K562 (cell line): ENCODE results near the gene DNASE2. TPM values are rescaled to one million over a fixed set of nuclear protein-coding genes. Genes with fewer than 3 reads are reported as not detected.

Source experiments
- ARHGAP35 ChIP-seq: fragments of 450-650 bp; IDR thresholded peaks from 2 replicates; pipeline ENCODE4 v1.6.1; 2018; ENCODE audit not compliant: partially characterized antibody
- CCAR2 ChIP-seq: fragments of 200-400 bp; formaldehyde crosslinking; IDR thresholded peaks from 2 replicates; pipeline ENCODE4 v1.6.1; 2017; ENCODE audit warnings: mild to moderate bottlenecking, low read depth, low read length
- CREB1 ChIP-seq, 2 experiments: sonication (generic) in 1 of 2; formaldehyde crosslinking in 1 of 2; IDR thresholded peaks; 2 replicates each; pipeline versions ENCODE4 v1.6.1 to v1.8.0; 2012 to 2022; ENCODE audit warnings: inconsistent platforms in 1 of 2, mild to moderate bottlenecking in 1 of 2, missing genetic modification reagents in 1 of 2, moderate library complexity in 1 of 2
- DEAF1 ChIP-seq: fragments of 450-650 bp; formaldehyde crosslinking; IDR thresholded peaks from 2 replicates; pipeline ENCODE4 v1.4.0; 2020; ENCODE audit warnings: mild to moderate bottlenecking, moderate library complexity
- ERF ChIP-seq: fragments of 450-650 bp; formaldehyde crosslinking; IDR thresholded peaks from 2 replicates; pipeline ENCODE4 v1.4.0; 2020; ENCODE audit warnings: mild to moderate bottlenecking, mixed read lengths
- ETV5 ChIP-seq: sonication (generic); formaldehyde crosslinking; IDR thresholded peaks from 2 replicates; pipeline ENCODE4 v1.4.0; 2020; ENCODE audit warnings: low read depth, mild to moderate bottlenecking, missing genetic modification reagents
- NCOA1 ChIP-seq: fragments of 450-650 bp; IDR thresholded peaks from 2 replicates; pipeline ENCODE4 v1.6.1; 2016; ENCODE audit warnings: low read depth
- NEUROD1 ChIP-seq: fragments of 150-350 bp; IDR thresholded peaks from 2 replicates; pipeline ENCODE4 v1.6.1; 2014; ENCODE audit warnings: borderline replicate concordance, low read length, low read depth; ENCODE audit not compliant: partially characterized antibody
- PYGO2 ChIP-seq: fragments of 450-650 bp; IDR thresholded peaks from 2 replicates; pipeline ENCODE4 v1.6.1; 2016; ENCODE audit warnings: mild to moderate bottlenecking, missing genetic modification characterization, moderate library complexity, missing compliant biosample characterization
- RBFOX2 ChIP-seq: fragments of 200-400 bp; formaldehyde crosslinking; IDR thresholded peaks from 2 replicates; pipeline ENCODE4 v1.6.1; 2017; ENCODE audit warnings: low read depth, mild to moderate bottlenecking, low read length, moderate library complexity
- RBM39 ChIP-seq: fragments of 200-400 bp; formaldehyde crosslinking; optimal IDR thresholded peaks from 2 replicates; pipeline ENCODE3; 2018; ENCODE audit warnings: low read depth, low read length
- RCOR1 ChIP-seq, 2 experiments: IDR thresholded peaks; 2 replicates each; pipeline ENCODE4 v1.6.1; 2012; ENCODE audit warnings: low read depth in 2 of 2, low read length in 2 of 2, borderline replicate concordance in 1 of 2, improper control_type of control experiment in 1 of 2
- SIN3B ChIP-seq: fragments of 450-650 bp; IDR thresholded peaks from 2 replicates; pipeline ENCODE4 v1.6.1; 2017; ENCODE audit warnings: low read depth, mild to moderate bottlenecking, moderate library complexity
- SIX5 ChIP-seq, 2 experiments: IDR thresholded peaks; 2 replicates each; pipeline ENCODE4 v1.6.1; 2011; ENCODE audit warnings: low read length in 2 of 2, borderline replicate concordance in 1 of 2, low read depth in 1 of 2, mild to moderate bottlenecking in 1 of 2, moderate library complexity in 1 of 2; ENCODE audit not compliant: insufficient read depth in 1 of 2
- SMAD4 ChIP-seq: fragments of 250-450 bp; sonication (Bioruptor Pico); conservative IDR thresholded peaks from 2 replicates; pipeline ENCODE4 v1.8.0; 2021; ENCODE audit warnings: inconsistent platforms, mild to moderate bottlenecking, moderate library complexity
- SMC3 ChIP-seq: conservative IDR thresholded peaks from 2 replicates; pipeline ENCODE4 v1.6.1; 2011; ENCODE audit warnings: low read depth, low read length, improper control_type of control experiment; ENCODE audit not compliant: insufficient read depth
- SNRNP70 ChIP-seq: fragments of 200-400 bp; formaldehyde crosslinking; optimal IDR thresholded peaks from 2 replicates; pipeline ENCODE3; 2017; ENCODE audit warnings: low read depth, low read length
- TEAD4 ChIP-seq, 2 experiments: sonication (generic) in 1 of 2; formaldehyde crosslinking in 1 of 2; IDR thresholded peaks; 2 replicates each; pipeline versions ENCODE4 v1.6.1 to v1.8.0; 2012 to 2022; ENCODE audit warnings: borderline replicate concordance in 1 of 2, inconsistent platforms in 1 of 2, low read length in 1 of 2, mild to moderate bottlenecking in 1 of 2, missing genetic modification reagents in 1 of 2
- U2AF1 ChIP-seq: fragments of 200-400 bp; formaldehyde crosslinking; optimal IDR thresholded peaks from 2 replicates; pipeline ENCODE3; 2017; ENCODE audit warnings: mild to moderate bottlenecking, low read depth, low read length, moderate library complexity
- ZNF133 ChIP-seq: fragments of 250-450 bp; sonication (Bioruptor Pico); IDR thresholded peaks from 2 replicates; pipeline ENCODE4 v1.4.0; 2020; ENCODE audit warnings: mild to moderate bottlenecking
- ZNF23 ChIP-seq: fragments of 250-450 bp; sonication (Bioruptor Pico); IDR thresholded peaks from 2 replicates; pipeline ENCODE4 v1.4.0; 2020; ENCODE audit warnings: mild to moderate bottlenecking
- polyA plus RNA-seq, 8 experiments: library from polyadenylated mRNA; depleted of rRNA in 4 of 8; stranded (reverse) in 5 of 8; unstranded in 3 of 8; fragments of >200 nt; fragmentation: Nextera tagmentation in 2 of 8; fragmentation: Illumina TruSeq in 1 of 8; extraction: Ambion mirVana in 2 of 8; extraction: Trizol in 1 of 8; gene quantifications; 2 replicates each; pipeline versions ENCODE4 v1.2.1 to v1.2.3, GENCODE V29; 2011 to 2014; ENCODE audit warnings: inconsistent platforms in 1 of 8, missing spikeins in 1 of 8
- total RNA-seq, 7 experiments: library from RNA; depleted of rRNA in 6 of 7; stranded (reverse); fragments of >200 nt in 6 of 7; fragmentation: Illumina TruSeq in 2 of 7; extraction: Trizol in 2 of 7; gene quantifications; 2 replicates each; pipeline versions ENCODE4 v1.2.1 to v1.2.3, GENCODE V29; 2011 to 2021; ENCODE audit warnings: low replicate concordance in 1 of 7
- TF ChIP-seq, protein P1 (sequence below), 2 experiments: fragments of 450-650 bp in 1 of 2; IDR thresholded peaks; 2 replicates each; pipeline ENCODE4 v1.6.1; 2011 to 2017; ENCODE audit warnings: low read depth in 2 of 2, antibody characterized with exemption in 1 of 2, borderline replicate concordance in 1 of 2, low read length in 1 of 2, mild to moderate bottlenecking in 1 of 2, mixed read lengths in 1 of 2; ENCODE audit not compliant: control insufficient read depth in 1 of 2

The DNASE2 gene
- total and polyA plus RNA-seq, 9 of the 15 experiments (the other 6 are each of a cell fraction or from before 2014, with no cell fraction given): 4.4 to 27.0 (median 20.2) TPM

- TF ChIP-seq, protein P1, sequence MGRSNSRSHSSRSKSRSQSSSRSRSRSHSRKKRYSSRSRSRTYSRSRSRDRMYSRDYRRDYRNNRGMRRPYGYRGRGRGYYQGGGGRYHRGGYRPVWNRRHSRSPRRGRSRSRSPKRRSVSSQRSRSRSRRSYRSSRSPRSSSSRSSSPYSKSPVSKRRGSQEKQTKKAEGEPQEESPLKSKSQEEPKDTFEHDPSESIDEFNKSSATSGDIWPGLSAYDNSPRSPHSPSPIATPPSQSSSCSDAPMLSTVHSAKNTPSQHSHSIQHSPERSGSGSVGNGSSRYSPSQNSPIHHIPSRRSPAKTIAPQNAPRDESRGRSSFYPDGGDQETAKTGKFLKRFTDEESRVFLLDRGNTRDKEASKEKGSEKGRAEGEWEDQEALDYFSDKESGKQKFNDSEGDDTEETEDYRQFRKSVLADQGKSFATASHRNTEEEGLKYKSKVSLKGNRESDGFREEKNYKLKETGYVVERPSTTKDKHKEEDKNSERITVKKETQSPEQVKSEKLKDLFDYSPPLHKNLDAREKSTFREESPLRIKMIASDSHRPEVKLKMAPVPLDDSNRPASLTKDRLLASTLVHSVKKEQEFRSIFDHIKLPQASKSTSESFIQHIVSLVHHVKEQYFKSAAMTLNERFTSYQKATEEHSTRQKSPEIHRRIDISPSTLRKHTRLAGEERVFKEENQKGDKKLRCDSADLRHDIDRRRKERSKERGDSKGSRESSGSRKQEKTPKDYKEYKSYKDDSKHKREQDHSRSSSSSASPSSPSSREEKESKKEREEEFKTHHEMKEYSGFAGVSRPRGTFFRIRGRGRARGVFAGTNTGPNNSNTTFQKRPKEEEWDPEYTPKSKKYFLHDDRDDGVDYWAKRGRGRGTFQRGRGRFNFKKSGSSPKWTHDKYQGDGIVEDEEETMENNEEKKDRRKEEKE (IDR thresholded peaks at IDR 0.05; ENCODE audit: borderline replicate concordance in 1 of 2, control insufficient read depth in 1 of 2, low read depth in 2 of 2, low read length in 1 of 2): 0 out of 4 replicates have a peak, but pooled peaks of 1 of the 2 experiments have one; percentile 36
- TF ChIP-seq SIN3B (no peak), RBM39 (no peak), TEAD4 (IDR thresholded peaks at IDR 0.05; ENCODE audit: low read length) (peak; percentile 90), TEAD4 (CRISPR knock-in tag; IDR thresholded peaks at IDR 0.05; ENCODE audit: borderline replicate concordance) (no peak), SIX5 (IDR thresholded peaks at IDR 0.05; ENCODE audit: borderline replicate concordance in 1 of 2, insufficient read depth in 1 of 2, low read depth in 1 of 2, low read length in 2 of 2) (no peak), DEAF1 (CRISPR knock-in tag) (no peak), PYGO2 (tag) (no peak), ZNF23 (CRISPR knock-in tag) (no peak), ETV5 (CRISPR knock-in tag) (no peak), RCOR1 (IDR thresholded peaks at IDR 0.05; ENCODE audit: borderline replicate concordance in 1 of 2, low read depth in 2 of 2, low read length in 2 of 2) (peak in 1 of 2 experiments; percentile 52; a peak in 1 of 4 replicates), SMAD4 (CRISPR knock-in tag) (peak; percentile 48), NCOA1 (peak; percentile 69; the same call in 1 of the 2 replicates), CCAR2 (no peak), ERF (no peak), ZNF133 (no peak), U2AF1 (peak; percentile 52), RBFOX2 (peak; percentile 65), SNRNP70 (no peak), CREB1 (IDR thresholded peaks at IDR 0.05) (no peak; the same call in 1 of the 2 replicates), CREB1 (CRISPR knock-in tag; IDR thresholded peaks at IDR 0.05) (no peak), SMC3 (no peak), ARHGAP35 (no peak), NEUROD1 (peak; percentile 67)
These were observed 4.8 kb upstream of the DNASE2 start (continued) for GRCh38 chr19:12885749-12886650.
